ENCODE results near the gene ARHGEF7. TPM values are rescaled to one million over a fixed set of nuclear protein-coding genes. Genes with fewer than 3 reads are reported as not detected.

The ARHGEF7 gene
- total RNA-seq, 2 donors from 2014 or later, result 46.7 to 50.7 TPM

GRCh38 chr13:111156421-111156820, 41.3 kb downstream of the ARHGEF7 start:
- TF ChIP-seq, protein P1, sequence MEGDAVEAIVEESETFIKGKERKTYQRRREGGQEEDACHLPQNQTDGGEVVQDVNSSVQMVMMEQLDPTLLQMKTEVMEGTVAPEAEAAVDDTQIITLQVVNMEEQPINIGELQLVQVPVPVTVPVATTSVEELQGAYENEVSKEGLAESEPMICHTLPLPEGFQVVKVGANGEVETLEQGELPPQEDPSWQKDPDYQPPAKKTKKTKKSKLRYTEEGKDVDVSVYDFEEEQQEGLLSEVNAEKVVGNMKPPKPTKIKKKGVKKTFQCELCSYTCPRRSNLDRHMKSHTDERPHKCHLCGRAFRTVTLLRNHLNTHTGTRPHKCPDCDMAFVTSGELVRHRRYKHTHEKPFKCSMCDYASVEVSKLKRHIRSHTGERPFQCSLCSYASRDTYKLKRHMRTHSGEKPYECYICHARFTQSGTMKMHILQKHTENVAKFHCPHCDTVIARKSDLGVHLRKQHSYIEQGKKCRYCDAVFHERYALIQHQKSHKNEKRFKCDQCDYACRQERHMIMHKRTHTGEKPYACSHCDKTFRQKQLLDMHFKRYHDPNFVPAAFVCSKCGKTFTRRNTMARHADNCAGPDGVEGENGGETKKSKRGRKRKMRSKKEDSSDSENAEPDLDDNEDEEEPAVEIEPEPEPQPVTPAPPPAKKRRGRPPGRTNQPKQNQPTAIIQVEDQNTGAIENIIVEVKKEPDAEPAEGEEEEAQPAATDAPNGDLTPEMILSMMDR (IDR thresholded peaks at IDR 0.05), result no peak
- no peak overlapping the region for H3K27ac ChIP-seq
- H3K9me3 ChIP-seq, result no peaks in the 10 kb centered on the region
- intact Hi-C loops (cut with DNase I), result loop anchor here (10.0 kb wide), 1 partner anchor 58 kb away; no protein-coding TSS in a partner anchor
- H3K27me3 ChIP-seq, result no peaks in the 10 kb centered on the region
- H3K4me1 ChIP-seq, result peaks cover 11% of the 10 kb centered on the region
- H3K9ac ChIP-seq (ENCODE audit: low read depth in 2 of 2, low read length in 2 of 2), result no peak overlapping the region
- no peaks in the 10 kb centered on the region for H3K36me3 ChIP-seq
- DNase-seq, result no peak
- no peak overlapping the region for H3K4me3 ChIP-seq

DNA sequence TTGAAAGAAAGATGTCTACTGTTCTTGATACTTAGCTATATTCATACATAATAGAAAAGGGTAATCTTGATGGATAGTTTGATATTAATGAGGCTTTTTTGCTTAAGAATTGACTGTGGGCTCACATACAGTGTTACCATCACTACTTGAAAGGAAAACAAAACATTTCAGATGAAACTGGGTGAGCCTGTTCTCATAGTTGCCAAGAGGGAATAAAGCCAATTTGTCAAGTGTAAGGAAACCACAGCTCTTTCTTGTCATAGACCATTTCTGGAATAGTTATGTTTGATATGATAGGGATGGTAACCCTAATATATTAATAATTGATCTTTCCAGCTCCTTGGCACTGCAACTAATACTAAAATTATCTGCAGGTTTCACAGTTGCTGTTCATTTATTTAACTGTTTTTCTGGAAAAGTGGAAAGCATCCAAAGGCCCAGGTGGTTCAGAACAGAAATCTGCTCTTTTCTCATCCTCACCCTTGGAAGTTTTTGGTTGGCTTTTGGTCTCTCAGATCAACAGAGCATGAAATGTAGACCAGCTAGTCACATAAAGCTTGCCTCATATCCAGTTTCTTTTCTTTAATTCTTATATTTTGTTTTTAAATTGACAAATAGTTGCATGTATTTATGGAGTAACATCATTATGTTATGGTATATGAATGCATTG, 43.2 kb downstream of the ARHGEF7 start:
- H3K36me3 ChIP-seq, result no peaks in the 10 kb centered on the region
- no peak overlapping the region for H3K27ac ChIP-seq
- H3K27me3 ChIP-seq, result no peaks in the 10 kb centered on the region
- H3K9me3 ChIP-seq, result no peaks in the 10 kb centered on the region
- intact Hi-C loops (cut with DNase I), result loop anchor here (10.0 kb wide), 1 partner anchor 57 kb away; no protein-coding TSS in a partner anchor
- no peak overlapping the region for H3K9ac ChIP-seq (ENCODE audit: low read depth in 2 of 2, low read length in 2 of 2)
- DNase-seq, result no peak
- H3K4me1 ChIP-seq, result peaks cover 11% of the 10 kb centered on the region
- no peak overlapping the region for H3K4me3 ChIP-seq
- TF ChIP-seq, protein P1 (IDR thresholded peaks at IDR 0.05), result no peak

DNA sequence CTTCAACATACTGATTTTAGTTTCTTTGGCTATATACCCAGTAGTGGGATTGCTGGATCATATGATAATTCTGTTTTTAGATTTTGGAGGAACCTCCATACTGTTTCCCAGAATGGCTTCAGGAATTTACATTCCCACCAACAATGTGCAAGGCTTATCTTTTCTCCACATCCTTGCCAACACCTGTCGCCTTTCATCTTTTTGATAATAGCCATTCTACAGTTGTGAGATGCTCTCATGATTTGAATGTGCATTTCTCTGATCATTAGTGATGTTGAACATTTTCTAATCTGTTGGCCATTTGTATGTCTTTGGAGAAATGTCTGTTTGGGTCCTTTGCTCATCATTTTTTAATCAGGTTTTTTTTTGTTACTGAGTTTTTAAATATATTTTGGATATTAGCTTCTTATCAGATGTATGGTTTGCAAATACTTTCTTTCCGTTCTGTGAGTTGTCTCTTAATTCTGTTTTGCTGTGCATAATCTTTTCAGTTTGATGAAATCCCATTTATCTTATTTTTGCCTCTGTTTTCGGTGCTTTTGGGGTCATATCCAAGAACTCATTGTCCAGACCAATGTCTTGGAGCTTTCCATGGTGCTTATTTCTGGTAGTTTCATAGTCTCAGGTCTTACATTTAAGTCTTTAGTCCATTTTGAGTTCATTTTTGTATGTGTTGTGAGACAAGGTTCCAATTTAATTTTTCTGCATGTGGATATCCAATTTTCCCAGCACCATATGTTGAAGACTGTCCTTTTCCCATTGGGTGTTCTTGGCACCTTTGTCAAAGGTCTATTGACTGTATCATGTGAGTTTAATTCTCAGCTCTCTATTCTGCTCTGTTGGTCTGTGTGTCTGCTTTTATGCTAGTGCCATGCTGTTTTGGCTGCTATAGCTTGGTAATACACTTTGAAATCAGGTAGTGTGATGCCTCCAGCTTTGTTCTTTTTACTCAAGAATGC, 44.5 kb downstream of the ARHGEF7 start:
- intact Hi-C loops (cut with DNase I), result loop anchor here (10.0 kb wide), 1 partner anchor 55 kb away; no protein-coding TSS in a partner anchor

DNA sequence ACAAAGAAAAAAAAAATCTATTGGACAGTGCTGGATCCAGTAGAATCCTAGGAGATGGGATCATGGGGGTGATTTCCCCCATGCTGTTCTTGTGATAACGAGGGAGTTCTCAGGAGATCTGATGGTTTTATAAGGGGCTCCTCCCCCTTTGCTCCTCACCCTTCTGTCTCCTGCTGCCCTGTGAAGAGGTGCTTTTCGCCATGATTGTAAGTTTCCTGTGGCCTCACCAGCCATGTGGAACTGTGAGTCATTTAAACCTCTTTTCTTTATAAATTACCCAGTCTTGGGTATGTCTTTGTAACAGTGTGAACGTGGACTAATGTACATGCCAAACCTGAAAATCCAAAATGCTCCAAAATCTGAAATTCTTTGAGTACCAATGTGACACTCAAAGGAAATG, 45.5 kb downstream of the ARHGEF7 start:
- TF ChIP-seq, protein P1 (IDR thresholded peaks at IDR 0.05), result no peak
- no peak for DNase-seq
- no peak overlapping the region for H3K4me3 ChIP-seq
- H3K9ac ChIP-seq (ENCODE audit: low read depth in 2 of 2, low read length in 2 of 2), result no peak overlapping the region
- peaks cover 2% of the 10 kb centered on the region for H3K4me1 ChIP-seq
- no peaks in the 10 kb centered on the region for H3K27me3 ChIP-seq
- no peaks in the 10 kb centered on the region for H3K36me3 ChIP-seq
- H3K27ac ChIP-seq, result no peak overlapping the region
- intact Hi-C loops (cut with DNase I), result no loop called here
- H3K9me3 ChIP-seq, result no peaks in the 10 kb centered on the region

More for the DNA sequence above, 44.5 kb downstream of the ARHGEF7 start:
- no peak overlapping the region for H3K4me3 ChIP-seq
- no peak for DNase-seq
- no peaks in the 10 kb centered on the region for H3K9me3 ChIP-seq
- H3K36me3 ChIP-seq, result no peaks in the 10 kb centered on the region
- H3K9ac ChIP-seq (ENCODE audit: low read depth in 2 of 2, low read length in 2 of 2), result no peak overlapping the region
- H3K27ac ChIP-seq, result no peak overlapping the region
- H3K27me3 ChIP-seq, result no peaks in the 10 kb centered on the region
- peaks cover 11% of the 10 kb centered on the region for H3K4me1 ChIP-seq
- TF ChIP-seq, protein P1 (IDR thresholded peaks at IDR 0.05), result no peak
